DND-41 (cell line): ENCODE results near the gene CS.

Source experiments
- ATAC-seq: fragments of 200-7000 bp; cut with Tn5 transposase; 3 replicates; pipeline ENCODE4 v1.9.1; 2021; ENCODE audit warnings: low read depth; ENCODE audit not compliant: insufficient read depth
- DNase-seq: peaks from one replicate; pipeline ENCODE4 v3.0.0-alpha.2; 2020
- H2AFZ ChIP-seq: 2 replicates; pipeline ENCODE4 v1.6.0; 2012; ENCODE audit warnings: low read depth, low read length
- H3K27ac ChIP-seq: 2 replicates; pipeline ENCODE4 v1.5.1; 2012; ENCODE audit warnings: low read length, inconsistent platforms
- H3K27me3 ChIP-seq: fragments of 200-600 bp; sonication (generic); 2 replicates; pipeline ENCODE4 v1.6.0; 2012; ENCODE audit warnings: low read length, mild to moderate bottlenecking, inconsistent platforms; ENCODE audit not compliant: insufficient read depth, poor library complexity
- H3K36me3 ChIP-seq: 2 replicates; pipeline ENCODE4 v1.5.1; 2012; ENCODE audit warnings: low read length, inconsistent platforms; ENCODE audit not compliant: insufficient read depth
- H3K4me1 ChIP-seq: 2 replicates; pipeline ENCODE4 v1.5.1; 2012; ENCODE audit warnings: mild to moderate bottlenecking, low read length; ENCODE audit not compliant: insufficient read depth
- H3K4me2 ChIP-seq: 2 replicates; pipeline ENCODE4 v1.6.0; 2012; ENCODE audit warnings: mild to moderate bottlenecking, moderate library complexity, low read length, inconsistent platforms; ENCODE audit not compliant: insufficient read depth
- H3K4me3 ChIP-seq, 2 experiments: fragments of 200-600 bp in 1 of 2; shearing (Covaris generic) in 1 of 2; 2 replicates each; pipeline ENCODE4 v1.5.1; 2012 to 2016; ENCODE audit warnings: inconsistent platforms in 2 of 2, low read length in 2 of 2, mild to moderate bottlenecking in 2 of 2, low read depth in 1 of 2, moderate library complexity in 1 of 2
- H3K79me2 ChIP-seq: 2 replicates; pipeline ENCODE4 v1.6.0; 2012; ENCODE audit warnings: low read length, inconsistent platforms; ENCODE audit not compliant: insufficient read depth
- H3K9ac ChIP-seq: 2 replicates; pipeline ENCODE4 v1.6.0; 2012; ENCODE audit warnings: low read depth, mild to moderate bottlenecking, inconsistent platforms, low read length, moderate library complexity
- H3K9me3 ChIP-seq: 2 replicates; pipeline ENCODE4 v1.5.1; 2012; ENCODE audit warnings: low read length, moderate library complexity, mild to moderate bottlenecking, inconsistent platforms; ENCODE audit not compliant: insufficient read depth, severe bottlenecking
- H4K20me1 ChIP-seq: 2 replicates; pipeline ENCODE4 v1.6.0; 2012; ENCODE audit warnings: low read length; ENCODE audit not compliant: insufficient read depth
- EZH2 ChIP-seq: IDR thresholded peaks from 3 replicates; pipeline ENCODE4 v1.6.1; 2012; ENCODE audit warnings: borderline replicate concordance, low read depth, mild to moderate bottlenecking, moderate library complexity, low read length, inconsistent platforms; ENCODE audit not compliant: severe bottlenecking
- TF ChIP-seq, protein P1 (sequence below): IDR thresholded peaks from 2 replicates; pipeline ENCODE4 v1.5.1; 2012; ENCODE audit warnings: borderline replicate concordance, low read length, moderate library complexity, mild to moderate bottlenecking; ENCODE audit not compliant: poor library complexity, severe bottlenecking; ENCODE audit errors: extremely low read depth

The CS gene

DNA sequence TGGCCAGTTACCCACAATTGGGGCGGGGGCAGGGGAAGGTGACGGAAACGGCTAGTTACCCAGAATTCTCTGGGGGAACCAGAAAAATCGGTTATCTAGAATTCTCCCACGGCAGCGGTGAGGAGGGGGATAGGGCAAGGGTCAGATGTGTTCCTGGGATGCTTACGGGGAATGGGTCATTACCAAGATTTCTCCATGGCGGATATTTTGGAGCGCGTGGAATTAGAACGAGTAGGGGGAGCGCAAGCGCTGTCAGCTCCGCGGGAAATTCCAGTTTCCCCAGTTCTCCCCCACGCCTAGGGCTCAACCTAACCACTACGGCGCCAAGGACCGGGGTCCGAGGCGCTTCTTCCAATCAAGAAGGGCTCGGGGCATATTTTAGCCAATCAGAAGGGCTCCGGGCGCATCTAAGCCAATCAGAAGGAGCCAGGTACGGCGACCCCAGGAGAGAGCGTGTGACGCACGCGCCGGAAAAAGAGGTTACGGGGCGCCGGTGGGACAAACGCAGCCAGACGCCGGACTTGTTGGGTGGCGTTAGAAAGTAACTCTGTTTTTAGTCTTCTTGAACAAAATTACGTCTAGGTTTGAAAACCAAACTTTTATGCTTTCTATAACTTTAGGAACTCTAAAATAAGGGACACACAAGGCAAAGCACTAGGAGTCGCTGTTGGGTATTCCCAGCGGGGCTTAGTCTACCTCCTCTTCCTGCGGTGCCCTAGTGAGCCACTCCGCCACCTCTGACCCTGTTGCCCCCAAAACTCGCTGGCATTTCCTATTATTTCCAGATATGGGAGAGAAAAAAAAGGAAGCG is 33.8 kb upstream of the CS start, which contains the start of gene PAN2:
TSS of gene PAN2 (minus strand) at position 322 of the 811 bp plus-strand sequence. CDS start 906 bp downstream, outside the sequence.
- H3K27me3 ChIP-seq, result no peaks in the 10 kb centered on the region
- peaks cover 26% of the 10 kb centered on the region for H3K4me1 ChIP-seq
- peaks cover 26% of the 10 kb centered on the region for H3K79me2 ChIP-seq
- DNase-seq (peak; percentile 98), ATAC-seq (peak; percentile 98)
- no peaks in the 10 kb centered on the region for H4K20me1 ChIP-seq
- TF ChIP-seq, protein P1, sequence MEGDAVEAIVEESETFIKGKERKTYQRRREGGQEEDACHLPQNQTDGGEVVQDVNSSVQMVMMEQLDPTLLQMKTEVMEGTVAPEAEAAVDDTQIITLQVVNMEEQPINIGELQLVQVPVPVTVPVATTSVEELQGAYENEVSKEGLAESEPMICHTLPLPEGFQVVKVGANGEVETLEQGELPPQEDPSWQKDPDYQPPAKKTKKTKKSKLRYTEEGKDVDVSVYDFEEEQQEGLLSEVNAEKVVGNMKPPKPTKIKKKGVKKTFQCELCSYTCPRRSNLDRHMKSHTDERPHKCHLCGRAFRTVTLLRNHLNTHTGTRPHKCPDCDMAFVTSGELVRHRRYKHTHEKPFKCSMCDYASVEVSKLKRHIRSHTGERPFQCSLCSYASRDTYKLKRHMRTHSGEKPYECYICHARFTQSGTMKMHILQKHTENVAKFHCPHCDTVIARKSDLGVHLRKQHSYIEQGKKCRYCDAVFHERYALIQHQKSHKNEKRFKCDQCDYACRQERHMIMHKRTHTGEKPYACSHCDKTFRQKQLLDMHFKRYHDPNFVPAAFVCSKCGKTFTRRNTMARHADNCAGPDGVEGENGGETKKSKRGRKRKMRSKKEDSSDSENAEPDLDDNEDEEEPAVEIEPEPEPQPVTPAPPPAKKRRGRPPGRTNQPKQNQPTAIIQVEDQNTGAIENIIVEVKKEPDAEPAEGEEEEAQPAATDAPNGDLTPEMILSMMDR, result peak; percentile 74
- TF ChIP-seq EZH2, result no peak
- peak within 1 kb of the TSS; percentile 90 for H3K9ac ChIP-seq
- H3K9me3 ChIP-seq, result no peaks in the 10 kb centered on the region
- H3K4me3 ChIP-seq, result peak within 1 kb of the TSS; percentile 54 to 74
- peak within 1 kb of the TSS; percentile 79 for H2AFZ ChIP-seq
- H3K4me2 ChIP-seq, result peak within 1 kb of the TSS; percentile 95
- H3K27ac ChIP-seq, result peak within 1 kb of the TSS; percentile 98
- H3K36me3 ChIP-seq, result peaks cover 3% of the 10 kb centered on the region; the same call in 1 of the 2 replicates

DNA sequence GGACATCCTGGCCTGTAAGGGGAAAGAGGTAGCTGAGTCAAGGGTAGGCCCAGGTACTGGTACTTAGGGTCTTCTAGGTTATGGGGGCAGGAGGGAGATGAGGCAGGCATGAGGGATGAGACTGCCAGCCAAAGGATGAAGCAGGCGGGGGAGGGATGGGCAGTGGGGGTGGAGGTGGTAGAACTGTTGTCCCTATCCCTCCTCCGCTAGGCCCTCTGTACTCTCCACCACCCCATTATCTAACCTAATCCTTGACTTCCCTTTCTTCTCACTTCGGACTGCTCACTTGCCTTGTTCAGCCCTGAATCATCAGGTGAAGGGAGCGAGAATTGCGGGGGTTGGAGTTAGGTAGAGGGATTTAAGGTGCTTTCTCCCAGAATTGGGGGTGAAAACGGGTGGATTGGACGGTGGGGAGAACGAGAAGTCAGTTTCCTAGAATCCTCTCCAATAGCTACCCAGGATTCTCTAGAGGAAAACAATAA is 33.1 kb upstream of the CS start:
- Histone ChIP-seq H2AFZ (peak overlapping the region; percentile 79), H3K79me2 (peaks cover 26% of the 10 kb centered on the region), H3K4me1 (peaks cover 25% of the 10 kb centered on the region), H3K27ac (peak overlapping the region; percentile 98), H3K9ac (peak overlapping the region; percentile 90), H3K4me2 (peak overlapping the region; percentile 95), H3K9me3 (no peaks in the 10 kb centered on the region), H3K36me3 (peaks cover 4% of the 10 kb centered on the region), H3K4me3 (peak overlapping the region; percentile 54 to 74), H3K27me3 (no peaks in the 10 kb centered on the region), H4K20me1 (no peaks in the 10 kb centered on the region)
- TF ChIP-seq, protein P1, result no peak
- no peak for DNase-seq
- peak; percentile 1; the same call in 1 of the 3 replicates for ATAC-seq

DNA sequence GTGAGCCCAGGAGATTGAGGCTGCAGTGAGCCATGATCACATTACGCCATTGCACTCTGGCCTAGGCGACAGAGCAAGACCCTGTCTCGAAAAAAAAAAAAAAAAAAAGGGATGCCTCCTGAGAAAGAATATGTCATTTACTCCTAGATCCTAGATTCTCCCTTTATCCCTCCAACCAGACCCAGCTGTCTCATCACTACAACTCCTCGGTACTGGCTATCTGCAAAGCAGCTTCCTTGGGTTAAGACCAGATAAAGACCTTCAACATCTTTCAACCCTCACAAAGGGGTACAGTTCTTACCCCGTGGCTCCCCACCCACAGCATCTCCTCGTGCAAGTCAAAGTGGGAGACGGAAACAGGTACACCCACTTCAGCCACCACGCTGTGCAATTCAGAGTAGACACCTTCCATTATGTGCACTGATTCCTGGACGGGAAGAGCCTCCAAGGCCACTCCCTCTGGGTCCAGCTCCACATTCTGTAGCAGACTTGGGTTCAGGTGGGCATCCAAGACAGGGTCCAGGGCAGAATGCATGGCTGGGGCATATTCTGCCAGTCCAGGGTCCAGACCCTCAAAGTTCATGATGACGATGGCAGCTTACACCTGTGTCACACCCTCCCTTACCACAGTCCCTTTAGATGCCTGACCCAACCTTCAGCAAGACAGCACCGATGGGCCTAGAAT is 32.5 kb upstream of the CS start:
- H3K9me3 ChIP-seq, result no peaks in the 10 kb centered on the region
- H3K4me3 ChIP-seq, result peak overlapping the region; percentile 54 to 74; a peak in 3 of 4 replicates
- H3K27me3 ChIP-seq, result no peaks in the 10 kb centered on the region
- peaks cover 22% of the 10 kb centered on the region for H3K4me1 ChIP-seq
- no peak for ATAC-seq
- peaks cover 26% of the 10 kb centered on the region for H3K79me2 ChIP-seq
- H3K9ac ChIP-seq, result peak overlapping the region; percentile 90
- peaks cover 10% of the 10 kb centered on the region for H3K36me3 ChIP-seq
- no peaks in the 10 kb centered on the region for H4K20me1 ChIP-seq
- no peak for DNase-seq
- peak overlapping the region; percentile 98 for H3K27ac ChIP-seq
- H2AFZ ChIP-seq, result peak overlapping the region; percentile 79
- no peak for TF ChIP-seq EZH2
- TF ChIP-seq, protein P1, result no peak
- peak overlapping the region; percentile 95 for H3K4me2 ChIP-seq
